GM21786 (cell line): ENCODE measurements around the gene RWDD3.
A peak's percentile ranks its signal among the peaks of the same experiment; 100 is the strongest.

Experiments used
- ATAC-seq: cut with Tn5 transposase; IDR thresholded peaks from one replicate; pipeline ENCODE4 v1.9.1; 2021; ENCODE audit not compliant: unreplicated experiment

Gene RWDD3

DNA sequence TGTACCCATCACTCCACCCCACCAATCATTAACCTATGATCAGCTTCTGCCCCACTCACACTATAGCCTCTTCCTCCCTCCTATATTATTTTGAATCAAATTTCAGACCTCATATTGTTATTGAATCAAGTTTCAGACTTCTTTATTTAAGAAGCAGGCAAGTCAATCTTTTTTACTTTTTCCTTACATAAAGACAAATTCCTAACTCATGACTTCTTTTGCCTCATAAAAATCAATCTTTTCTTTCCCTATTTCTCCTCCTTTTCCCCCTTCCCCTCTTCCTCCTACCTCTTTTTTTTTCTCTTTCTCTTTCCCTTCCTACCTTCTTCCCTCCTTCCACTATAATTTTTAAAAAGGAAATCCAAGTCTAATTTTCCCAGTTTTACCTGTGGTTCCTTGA is 4.3 kb upstream of the RWDD3 start:
- ATAC-seq, result no peak

DNA sequence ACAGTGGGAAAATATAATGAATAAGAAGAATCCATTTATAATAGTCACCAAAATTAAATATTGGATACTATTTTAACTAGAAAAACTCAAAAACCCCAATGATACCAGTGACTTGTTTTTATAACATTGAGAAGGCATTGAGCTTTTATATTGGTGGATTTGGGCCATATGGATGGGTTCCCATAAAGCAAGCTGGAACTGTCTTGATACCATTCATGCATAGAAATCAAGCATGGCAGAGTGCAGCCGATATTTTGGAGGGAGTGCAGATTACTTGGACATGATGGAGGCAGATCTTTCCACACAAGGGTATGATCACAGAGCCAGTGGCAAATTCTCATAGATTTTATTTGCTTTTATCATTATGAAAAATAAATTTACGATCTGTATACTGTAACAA is 3.8 kb upstream of the RWDD3 start:
- no peak for ATAC-seq

DNA sequence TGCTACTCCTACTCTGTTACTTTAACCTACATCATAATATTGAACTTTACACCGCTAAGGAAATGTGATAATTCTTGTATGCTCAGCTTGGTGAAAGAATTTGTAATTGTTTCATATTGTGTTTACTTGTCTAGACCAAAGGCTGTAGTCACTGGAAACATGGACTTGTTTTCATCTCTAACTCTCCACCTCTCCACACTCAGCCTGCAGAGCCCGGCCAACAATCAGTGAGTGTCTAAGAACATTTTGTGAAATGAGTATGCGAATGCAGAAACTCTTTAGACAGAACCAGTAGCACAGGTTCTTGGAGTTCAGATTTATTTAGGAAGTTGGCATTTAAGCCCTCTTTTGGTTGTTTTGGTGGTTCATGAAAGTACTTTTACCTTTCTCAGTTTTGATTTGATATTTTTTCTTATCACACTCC is 3.2 kb upstream of the RWDD3 start:
- no peak for ATAC-seq

DNA sequence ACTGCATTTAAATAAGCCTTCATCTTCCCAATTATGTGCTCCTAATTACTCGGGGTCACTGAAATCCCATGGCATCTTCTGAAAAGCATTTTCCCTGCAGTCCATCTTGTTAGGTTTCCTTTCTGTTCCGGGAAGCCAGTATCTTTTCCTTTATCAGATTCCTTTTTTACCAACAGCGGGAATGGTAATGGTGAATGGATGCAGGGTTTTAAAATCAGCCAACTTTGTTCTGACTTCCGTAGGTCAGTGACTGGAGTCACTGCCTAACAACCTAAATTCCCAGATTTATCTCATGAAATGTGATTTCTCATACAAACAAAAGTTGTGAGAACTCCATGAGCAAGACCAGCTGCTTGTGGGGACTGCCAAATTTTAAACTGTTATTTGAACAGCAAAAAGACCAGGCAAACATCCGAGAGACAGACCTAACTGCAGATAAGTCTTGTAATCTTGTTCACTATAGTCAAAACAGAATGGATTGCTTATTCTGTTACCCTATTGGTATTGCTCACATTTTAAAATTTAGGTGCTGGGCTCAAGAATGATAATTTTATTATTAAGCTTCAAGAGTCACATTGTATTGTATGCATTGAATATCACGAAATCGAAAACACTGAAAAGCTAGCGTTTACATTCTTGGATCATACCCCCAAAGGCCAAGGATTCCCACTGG is 1.2 kb upstream of the RWDD3 start:
- no peak for ATAC-seq

DNA sequence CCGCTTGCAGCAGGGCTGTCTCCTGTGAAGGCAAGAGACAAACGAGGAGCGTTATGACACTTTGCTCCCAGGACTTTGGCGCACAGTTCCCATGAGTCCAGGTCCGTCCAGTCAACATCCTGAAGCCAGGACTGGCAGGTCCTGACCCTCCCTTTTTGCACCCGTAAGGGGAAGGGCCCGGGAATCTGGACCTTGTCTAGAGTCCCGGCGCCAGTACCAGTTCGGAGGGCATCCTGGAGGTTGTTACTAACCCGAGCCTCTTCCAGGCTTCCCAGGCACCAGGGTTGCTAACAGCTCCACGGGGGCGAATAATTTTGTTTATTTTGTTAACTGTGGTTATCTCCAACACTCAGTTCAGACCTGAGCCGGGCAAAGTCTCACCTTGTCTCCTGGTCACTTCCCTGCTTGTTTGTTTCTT is 682 bp upstream of the RWDD3 start:
- ATAC-seq, result no peak

DNA sequence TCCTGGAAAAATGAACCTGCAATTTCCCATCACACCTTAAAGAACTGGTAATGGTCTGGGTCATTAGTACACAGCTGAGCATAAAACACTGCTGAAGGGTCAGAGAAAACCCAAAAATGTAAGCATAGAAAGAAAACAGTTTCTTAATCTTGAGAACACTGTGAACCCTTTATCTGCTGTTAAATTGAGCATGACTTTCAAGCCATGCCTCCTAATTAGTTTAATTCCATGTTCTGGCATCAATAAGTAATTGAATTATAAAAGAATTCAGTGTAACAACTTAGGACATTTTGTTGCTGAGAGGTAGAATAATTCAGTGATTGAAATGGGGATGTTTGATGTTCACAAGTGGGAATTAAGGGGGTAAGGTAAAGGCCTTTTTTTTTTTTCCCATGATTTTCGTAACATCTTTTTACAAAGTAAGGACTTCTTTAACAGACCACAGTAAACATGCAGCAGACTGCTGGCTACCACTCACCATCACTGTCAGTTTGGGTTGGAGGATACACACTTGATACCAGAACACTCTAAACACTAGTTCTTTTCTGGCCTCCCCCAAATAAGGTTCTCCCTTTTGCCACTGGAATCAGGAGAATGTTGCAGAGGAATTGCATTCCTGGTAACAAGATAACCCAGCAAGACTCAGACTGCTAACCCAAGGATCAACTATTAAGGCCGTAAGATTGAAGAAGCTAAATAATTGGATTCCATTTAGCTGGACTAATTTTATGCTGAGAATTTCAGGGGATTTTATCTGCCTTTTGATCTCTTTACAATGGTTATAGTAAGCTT is 3.0 kb downstream of the RWDD3 start:
- ATAC-seq, result no peak

DNA sequence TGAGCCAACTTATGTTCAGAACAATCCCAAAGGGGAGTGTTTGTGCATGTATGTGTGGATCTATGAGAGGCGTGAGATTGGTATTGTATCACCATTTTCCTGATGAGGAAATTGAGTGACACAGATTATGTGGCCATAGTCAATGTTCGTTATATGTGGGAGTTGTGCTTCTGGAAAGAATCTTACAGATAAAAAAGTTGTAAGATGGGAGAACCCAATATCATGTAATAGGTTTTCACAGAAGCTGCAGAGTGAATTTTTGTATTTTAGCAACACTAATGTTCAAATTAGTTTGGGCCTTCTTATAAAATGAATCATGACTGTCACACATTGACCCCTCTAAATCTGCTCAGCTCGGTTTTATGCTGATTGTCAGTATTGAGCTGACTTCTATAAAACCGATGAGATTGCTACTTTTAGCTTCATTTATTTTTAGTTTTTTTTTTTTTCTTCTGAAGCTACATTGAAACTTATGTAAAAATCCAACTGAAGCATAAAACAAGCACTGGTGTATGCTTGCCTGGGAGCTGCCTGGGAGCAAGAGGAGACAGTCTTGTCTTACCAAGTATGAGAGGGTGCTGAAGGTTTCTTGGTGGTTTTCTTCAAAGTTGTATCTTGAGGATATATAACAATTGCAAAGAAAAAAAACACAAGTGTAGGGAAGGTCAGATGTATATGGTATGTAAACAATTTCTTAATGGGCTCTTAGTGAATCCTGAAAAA is 4.1 kb downstream of the RWDD3 start:
- no peak for ATAC-seq

DNA sequence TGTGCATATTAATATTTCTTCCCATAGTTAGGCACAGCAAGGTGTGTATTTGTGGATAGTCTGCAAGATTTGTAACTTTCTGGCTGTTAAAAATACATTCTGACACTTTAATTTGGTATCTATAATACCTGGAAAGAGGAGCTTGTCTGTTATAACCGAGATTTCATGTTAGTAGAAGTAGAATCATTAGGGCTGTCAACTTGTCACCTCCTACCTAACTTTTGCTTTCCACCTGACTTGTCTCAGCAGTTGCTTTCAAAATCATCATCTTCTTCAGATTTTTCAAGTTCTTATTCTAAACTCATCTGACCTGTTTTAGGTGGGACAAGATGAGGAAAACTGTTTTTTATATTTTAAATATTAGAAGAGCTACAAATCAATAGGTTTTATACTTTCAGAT is 11.0 kb downstream of the RWDD3 start:
- no peak for ATAC-seq

DNA sequence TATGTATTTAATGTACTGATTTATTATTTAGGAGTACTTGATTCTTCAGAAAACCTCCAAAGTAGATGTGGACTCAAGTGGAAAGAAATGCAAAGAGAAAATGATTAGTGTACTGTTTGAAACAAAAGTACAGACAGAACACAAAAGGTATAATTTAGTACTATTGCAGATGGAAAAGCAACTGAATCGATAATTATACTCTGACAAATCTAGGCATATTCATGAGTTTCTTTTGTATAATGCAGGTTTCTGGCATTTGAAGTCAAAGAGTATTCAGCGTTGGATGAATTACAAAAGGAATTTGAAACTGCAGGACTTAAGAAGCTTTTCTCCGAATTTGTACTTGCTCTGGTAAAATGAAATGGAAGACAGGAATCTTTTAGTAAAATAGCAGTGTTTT is 12.5 kb downstream of the RWDD3 start:
- ATAC-seq, result no peak

DNA sequence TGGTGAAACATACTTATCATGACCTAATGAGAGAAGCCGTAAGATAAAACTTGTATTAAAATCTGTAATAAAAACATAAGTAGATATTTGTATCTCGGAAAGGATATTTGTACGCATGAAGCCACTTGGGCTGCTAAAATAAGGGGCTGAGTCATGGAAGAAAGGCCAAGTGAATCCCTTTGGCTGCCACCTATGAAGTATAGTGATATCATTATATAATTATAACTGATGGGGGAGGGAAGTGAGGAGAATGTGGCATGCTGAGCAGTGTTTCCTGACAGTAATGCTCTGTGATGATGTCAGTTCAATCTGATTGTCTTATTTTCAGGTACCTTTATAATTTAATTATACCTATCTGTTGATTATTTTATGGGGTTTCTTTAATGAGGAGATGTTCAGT is 13.6 kb downstream of the RWDD3 start:
- no peak for ATAC-seq

DNA sequence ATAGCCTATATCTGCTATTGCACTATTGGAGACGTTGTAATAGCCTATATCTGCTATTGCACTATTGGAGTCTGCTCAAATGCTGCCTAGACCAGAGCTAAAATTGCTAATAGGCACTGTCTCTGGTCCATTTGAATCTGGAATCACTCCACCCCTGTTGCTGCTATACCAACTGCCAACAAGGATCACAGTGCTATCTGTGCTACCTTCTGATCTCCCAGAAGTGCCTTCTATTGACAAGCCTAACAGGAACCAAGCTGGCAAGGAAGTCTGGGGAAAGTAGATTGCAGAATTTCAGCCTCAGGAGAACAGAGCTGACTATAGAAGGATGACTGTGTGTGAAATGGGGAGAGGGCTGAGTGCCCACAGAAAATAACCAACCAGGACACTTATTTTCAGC is 15.9 kb downstream of the RWDD3 start:
- no peak for ATAC-seq

DNA sequence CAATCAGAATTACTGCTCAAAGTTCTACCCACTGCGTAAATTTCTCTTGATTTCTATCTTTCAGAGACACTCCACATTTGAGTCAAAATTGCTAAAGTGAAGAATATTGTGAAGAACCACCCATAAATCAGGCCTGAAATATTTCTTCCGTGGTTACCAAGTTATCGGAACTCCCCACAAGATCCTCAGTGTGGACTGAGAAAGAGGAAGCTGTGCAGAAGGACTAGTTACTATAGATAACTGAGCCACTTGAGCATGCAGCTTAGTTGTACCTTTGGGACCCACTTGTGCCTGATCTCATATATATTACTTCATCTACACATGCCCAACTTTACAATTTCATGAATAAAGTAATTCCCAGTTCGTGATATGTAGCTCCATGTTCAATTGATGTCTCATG is 18.4 kb downstream of the RWDD3 start:
- no peak for ATAC-seq

DNA sequence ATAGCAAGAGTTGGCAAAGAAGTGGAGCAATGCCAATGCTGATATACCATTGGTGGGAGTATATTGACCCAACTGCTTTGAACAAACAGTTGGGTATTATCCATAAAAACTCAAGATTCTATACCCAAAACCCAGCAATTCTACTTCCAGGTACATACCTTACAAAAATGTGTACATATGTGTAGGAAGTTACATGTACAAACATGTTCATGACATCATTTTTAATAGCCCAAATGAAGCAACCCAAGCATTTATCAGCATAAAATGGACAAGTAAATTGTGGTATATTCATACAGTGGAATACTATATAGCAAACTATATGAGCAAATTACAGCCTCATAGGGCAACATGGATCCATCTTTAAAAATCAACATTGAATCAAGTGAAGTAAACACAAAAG is 20.9 kb downstream of the RWDD3 start:
- ATAC-seq, result no peak

DNA sequence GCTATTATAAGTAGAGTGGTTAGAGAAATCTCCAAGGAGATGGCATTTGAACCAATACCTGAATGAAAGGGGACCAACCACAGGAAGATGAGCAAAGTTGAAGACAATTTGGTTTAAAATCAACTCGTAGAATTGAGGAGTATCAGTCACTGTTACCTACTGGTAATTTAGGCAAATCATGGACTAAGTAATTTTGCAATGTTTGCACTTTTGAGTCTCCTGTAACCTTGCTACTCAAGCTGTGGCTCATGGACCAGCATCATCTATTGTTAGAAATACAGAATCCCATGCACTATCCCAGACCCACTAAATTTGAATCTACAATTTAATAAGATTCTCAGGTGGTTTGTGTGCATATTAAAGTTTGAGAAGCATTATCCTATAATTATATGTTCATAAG is 21.8 kb downstream of the RWDD3 start:
- no peak for ATAC-seq

DNA sequence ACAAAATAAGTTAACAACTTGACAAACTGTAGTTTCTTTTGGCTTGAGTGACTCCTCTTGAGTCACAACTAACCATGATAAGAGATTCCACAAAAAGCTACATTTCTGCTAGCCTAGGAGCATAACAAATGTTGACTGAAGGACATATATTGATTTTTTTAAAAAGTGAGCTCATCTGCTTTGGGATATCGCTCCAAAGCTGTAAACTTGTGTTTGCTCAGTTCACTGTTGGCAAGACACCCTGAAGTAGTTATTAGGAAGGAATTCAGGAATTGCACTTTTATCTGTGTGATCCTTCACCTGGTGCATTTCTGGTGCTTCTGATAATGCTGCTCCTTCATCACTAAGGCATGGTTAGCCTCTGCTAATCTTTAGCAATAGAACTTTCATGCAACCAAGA is 23.7 kb downstream of the RWDD3 start:
- no peak for ATAC-seq

DNA sequence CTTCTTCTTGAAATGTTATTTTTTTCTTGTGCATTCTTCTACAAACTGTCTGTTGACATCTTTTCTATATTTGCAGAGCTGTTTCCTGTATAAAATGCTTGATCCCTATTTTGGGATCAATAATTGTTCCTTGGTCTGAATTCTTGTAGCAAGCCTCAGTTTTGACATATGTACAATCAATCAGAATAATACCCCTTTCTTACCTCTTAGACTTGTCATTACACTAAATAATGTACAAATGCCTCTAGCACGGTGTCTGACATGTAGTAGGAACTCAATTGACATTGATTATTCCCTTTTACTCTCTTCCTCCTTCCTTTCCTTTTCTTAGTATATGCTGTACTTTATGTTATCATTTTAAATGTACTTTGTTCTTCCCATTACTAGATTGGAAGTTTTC is 25.2 kb downstream of the RWDD3 start:
- no peak for ATAC-seq

DNA sequence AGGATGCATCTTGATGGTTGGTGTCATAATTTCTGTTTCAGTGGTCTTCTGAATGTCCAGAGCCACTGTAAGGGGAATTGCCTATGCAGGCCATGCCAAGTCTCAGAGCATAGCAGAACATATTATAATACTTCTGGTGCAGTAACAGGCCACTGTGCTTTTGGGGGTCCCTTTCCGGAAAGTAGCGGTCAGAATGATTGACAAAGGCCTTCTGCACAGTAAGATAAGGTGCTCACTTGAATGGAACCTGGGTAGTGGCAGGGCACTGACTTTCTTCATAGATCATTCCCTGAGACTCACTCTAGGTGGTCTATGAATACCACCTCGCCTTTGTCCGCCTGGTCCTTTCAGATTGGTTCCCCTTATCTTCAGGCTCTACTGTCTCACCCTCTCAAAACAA is 28.9 kb downstream of the RWDD3 start:
- no peak for ATAC-seq

DNA sequence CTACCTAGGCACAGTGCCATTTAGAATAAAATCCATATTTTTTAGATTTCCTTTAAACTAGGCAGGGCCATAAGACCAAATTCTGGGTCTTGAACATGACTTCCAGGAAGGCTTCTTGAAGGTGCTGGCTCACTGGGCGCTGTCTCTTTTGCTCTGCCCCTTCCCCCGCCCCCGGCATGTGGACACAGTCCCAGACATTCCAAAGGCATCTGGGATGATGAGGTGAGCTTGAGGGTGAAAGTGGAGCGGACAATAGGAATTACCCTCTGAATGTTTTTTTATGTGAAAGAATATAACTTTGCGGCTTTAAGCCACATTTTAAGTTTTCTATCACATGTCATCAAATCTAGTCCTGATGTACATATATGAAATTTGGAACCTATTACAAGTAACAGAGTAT is 29.4 kb downstream of the RWDD3 start:
- no peak for ATAC-seq

DNA sequence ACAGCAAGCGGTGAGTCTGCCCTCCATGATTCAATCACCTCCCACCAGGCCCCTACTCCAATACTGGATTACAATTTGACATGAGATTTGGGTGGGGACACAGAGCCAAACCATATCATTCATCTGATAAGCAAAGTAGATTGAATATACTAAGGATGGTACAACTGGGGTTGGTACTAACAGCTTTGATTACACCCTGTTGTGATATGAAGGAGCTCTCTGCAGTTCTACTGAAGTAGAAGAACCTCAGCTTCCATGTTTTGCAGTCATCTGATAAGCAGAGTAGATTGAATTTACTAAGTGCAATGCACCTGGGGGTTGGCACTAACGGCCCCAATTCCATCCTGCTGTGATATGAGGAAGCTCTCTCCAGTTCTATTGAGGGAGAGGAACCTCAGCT is 31.1 kb downstream of the RWDD3 start:
- no peak for ATAC-seq

DNA sequence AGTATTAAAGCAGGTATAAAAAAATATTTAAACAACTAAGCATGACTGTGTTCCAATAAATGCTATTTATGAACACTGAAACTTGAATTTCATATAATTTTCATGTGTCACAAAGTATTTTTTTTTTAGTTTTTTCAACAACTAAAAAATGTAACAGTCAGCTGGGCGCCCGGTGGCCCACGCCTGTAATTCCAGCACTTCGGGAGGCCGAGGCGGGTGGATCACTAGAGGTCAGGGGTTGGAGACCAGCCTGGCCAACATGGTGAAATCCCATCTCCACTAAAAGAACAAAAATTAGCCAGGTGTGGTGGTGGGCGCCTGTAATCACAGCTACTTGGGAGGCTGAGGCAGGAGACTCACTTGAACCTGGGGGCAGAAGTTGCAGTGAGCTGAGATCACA is 42.4 kb downstream of the RWDD3 start:
- ATAC-seq, result no peak

DNA sequence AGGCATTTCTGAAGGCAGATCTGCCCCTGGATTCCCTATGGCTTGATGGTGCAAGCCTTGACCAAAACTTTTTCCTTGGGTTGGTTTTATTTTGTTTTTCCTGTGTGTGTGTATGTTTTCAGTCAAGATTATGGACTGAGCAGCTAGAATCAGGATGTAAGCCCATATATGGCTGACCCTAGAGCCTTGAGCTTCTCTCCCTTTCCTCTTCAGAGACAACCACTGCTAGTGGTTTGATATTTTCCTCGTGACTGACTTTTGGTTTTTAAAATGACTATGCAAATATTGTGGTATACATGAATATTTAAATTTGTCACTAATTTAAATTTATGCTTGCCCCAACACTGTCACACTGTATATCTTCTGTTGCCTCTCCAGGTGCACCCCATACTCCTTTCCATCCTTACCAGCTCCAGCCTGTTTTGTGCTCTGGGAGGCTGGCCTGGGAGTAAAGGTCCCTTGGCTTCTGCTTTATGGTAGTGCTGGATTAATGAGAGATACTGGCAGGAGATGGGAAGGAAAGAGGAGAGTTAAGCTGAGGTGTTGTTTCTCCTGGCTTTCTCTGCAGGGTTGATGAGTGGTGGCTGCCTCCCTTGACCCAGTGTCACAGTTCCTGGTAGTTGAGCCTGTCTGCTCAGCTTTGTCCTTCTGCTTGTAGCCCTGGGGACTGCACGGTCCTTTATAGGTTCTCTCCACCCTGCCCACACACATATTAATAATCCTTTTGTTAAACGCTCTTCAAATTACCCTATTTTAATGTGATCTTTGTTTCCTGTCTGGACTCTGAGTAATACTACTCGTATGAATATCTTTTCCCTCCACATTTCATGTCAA is 44.4 kb downstream of the RWDD3 start:
- peak; percentile 86 for ATAC-seq
